T-helper 1 cell (primary cell): Measurements from ENCODE around the gene CIAPIN1.

Source experiments
- DNase-seq, 5 donors: peaks; one replicate each; pipeline ENCODE4 v3.0.0-alpha.2; 2012 to 2020
- total RNA-seq, 4 donors: gene quantifications; one replicate each; lab custom pipeline; 2026; lab: John Stamatoyannopoulos, UW

Gene CIAPIN1
- 11.6 to 21.6 (median 17.8) reads per million in 4 donors for total RNA-seq

- peak; percentile 84 to 96 (median 90) for DNase-seq
Measured at GRCh38 chr16:57447186-57447962, at the start of gene CIAPIN1, which contains the start of gene COQ9. Gene CIAPIN1, minus strand, starts transcription at chr16:57447385. Its CDS starts 6,457 bp downstream, at chr16:57440928. Gene COQ9, plus strand, starts transcription at chr16:57447479. Its CDS starts 27 bp downstream, at chr16:57447506.

GRCh38 chr16:57493767-57494166 is 46.6 kb upstream of the CIAPIN1 start:
- no peak for DNase-seq

- DNase-seq, result no peak
Measured at GRCh38 chr16:57489229-57489628, 42.0 kb upstream of the CIAPIN1 start.

GRCh38 chr16:57486858-57487834 is 40.0 kb upstream of the CIAPIN1 start:
- DNase-seq, result no peak

- peak; percentile 62 to 77 (median 71) for DNase-seq
Measured at GRCh38 chr16:57485916-57486857, 39.0 kb upstream of the CIAPIN1 start, which contains the start of gene DOK4. Gene DOK4, minus strand, starts transcription at chr16:57486493. Its CDS starts 6,986 bp downstream, at chr16:57479507.

GRCh38 chr16:57485091-57485915 is 38.1 kb upstream of the CIAPIN1 start:
- no peak for DNase-seq

GRCh38 chr16:57484515-57485005 is 37.4 kb upstream of the CIAPIN1 start:
- DNase-seq, result no peak

GRCh38 chr16:57483725-57484514 is 36.7 kb upstream of the CIAPIN1 start:
- DNase-seq, result peak in 1 of 5 donors; percentile 2

GRCh38 chr16:57482845-57483545 is 35.8 kb upstream of the CIAPIN1 start:
- DNase-seq, result peak in 1 of 5 donors; percentile 1

GRCh38 chr16:57481421-57481820 is 34.2 kb upstream of the CIAPIN1 start:
- DNase-seq, result no peak

GRCh38 chr16:57480754-57481230 is 33.6 kb upstream of the CIAPIN1 start:
- no peak for DNase-seq

- no peak for DNase-seq
Measured at GRCh38 chr16:57479976-57480753, 33.0 kb upstream of the CIAPIN1 start.

GRCh38 chr16:57479205-57479975 is 32.2 kb upstream of the CIAPIN1 start:
- no peak for DNase-seq

- DNase-seq, result no peak
Measured at GRCh38 chr16:57478396-57479204, 31.4 kb upstream of the CIAPIN1 start.

- DNase-seq, result peak in 1 of 5 donors; percentile 4
Measured at GRCh38 chr16:57477531-57478202, 30.5 kb upstream of the CIAPIN1 start.
